HEK293T (cell line): ENCODE measurements around the gene PTGDR2.

ENCODE experiments used
- CTCF ChIA-PET: fragments of 350-600 bp; formaldehyde crosslinking; extraction: SDS; loops from one replicate; lab custom pipeline; 2021; ENCODE audit warnings: antibody characterized with exemption, inconsistent platforms; lab: Yijun Ruan, JAX
- POLR2A ChIA-PET: fragments of 350-600 bp; formaldehyde crosslinking; extraction: SDS; loops from one replicate; lab custom pipeline; 2020; ENCODE audit warnings: antibody characterized with exemption, inconsistent platforms; lab: Yijun Ruan, JAX
- DNase-seq: peaks from one replicate; pipeline ENCODE4 v3.0.0; 2012; ENCODE audit warnings: mixed read lengths; ENCODE audit errors: extremely low spot score
- ARNT ChIP-seq: fragments of 450-650 bp; IDR thresholded peaks from 2 replicates; pipeline ENCODE4 v1.6.1; 2017; ENCODE audit warnings: mild to moderate bottlenecking
- BHLHE40 ChIP-seq: fragments of 450-650 bp; IDR thresholded peaks from 2 replicates; pipeline ENCODE4 v1.6.1; 2016; ENCODE audit warnings: mild to moderate bottlenecking, moderate library complexity, borderline replicate concordance
- CTBP1 ChIP-seq: fragments of 450-650 bp; IDR thresholded peaks from 2 replicates; pipeline ENCODE4 v1.6.1; 2016; ENCODE audit warnings: borderline replicate concordance
- ELF4 ChIP-seq: fragments of 450-650 bp; IDR thresholded peaks from 2 replicates; pipeline ENCODE4 v1.6.1; 2017; ENCODE audit warnings: antibody characterized with exemption
- FOXA1 ChIP-seq: fragments of 450-650 bp; IDR thresholded peaks from 2 replicates; pipeline ENCODE4 v1.6.1; 2016; ENCODE audit warnings: mild to moderate bottlenecking
- FOXK2 ChIP-seq: fragments of 450-650 bp; IDR thresholded peaks from 2 replicates; pipeline ENCODE4 v1.6.1; 2016; ENCODE audit warnings: mild to moderate bottlenecking
- FOXM1 ChIP-seq: fragments of 450-650 bp; IDR thresholded peaks from 2 replicates; pipeline ENCODE4 v1.6.1; 2017; ENCODE audit warnings: mild to moderate bottlenecking, borderline replicate concordance
- HDGF ChIP-seq: fragments of 450-650 bp; IDR thresholded peaks from 2 replicates; pipeline ENCODE4 v1.6.1; 2017; ENCODE audit warnings: antibody characterized with exemption, borderline replicate concordance
- L3MBTL2 ChIP-seq: fragments of 450-650 bp; conservative IDR thresholded peaks from 2 replicates; pipeline ENCODE4 v1.6.1; 2016; ENCODE audit warnings: mild to moderate bottlenecking
- LEF1 ChIP-seq: fragments of 450-650 bp; IDR thresholded peaks from 2 replicates; pipeline ENCODE4 v1.6.1; 2017; ENCODE audit warnings: mild to moderate bottlenecking, borderline replicate concordance
- NFRKB ChIP-seq: fragments of 450-650 bp; IDR thresholded peaks from 2 replicates; pipeline ENCODE4 v1.6.1; 2016; ENCODE audit warnings: mild to moderate bottlenecking, moderate library complexity
- SP1 ChIP-seq: fragments of 450-650 bp; IDR thresholded peaks from 2 replicates; pipeline ENCODE4 v1.6.1; 2017
- SUZ12 ChIP-seq: fragments of 450-650 bp; IDR thresholded peaks from 2 replicates; pipeline ENCODE4 v1.6.1; 2016; ENCODE audit warnings: mild to moderate bottlenecking
- TARDBP ChIP-seq: fragments of 450-650 bp; IDR thresholded peaks from 2 replicates; pipeline ENCODE4 v1.6.1; 2016
- ZNF384 ChIP-seq: fragments of 450-650 bp; IDR thresholded peaks from 2 replicates; pipeline ENCODE4 v1.6.1; 2016
- TF ChIP-seq, protein P1 (sequence below): fragments of 450-650 bp; IDR thresholded peaks from 2 replicates; pipeline ENCODE4 v1.6.1; 2016

The PTGDR2 gene

DNA sequence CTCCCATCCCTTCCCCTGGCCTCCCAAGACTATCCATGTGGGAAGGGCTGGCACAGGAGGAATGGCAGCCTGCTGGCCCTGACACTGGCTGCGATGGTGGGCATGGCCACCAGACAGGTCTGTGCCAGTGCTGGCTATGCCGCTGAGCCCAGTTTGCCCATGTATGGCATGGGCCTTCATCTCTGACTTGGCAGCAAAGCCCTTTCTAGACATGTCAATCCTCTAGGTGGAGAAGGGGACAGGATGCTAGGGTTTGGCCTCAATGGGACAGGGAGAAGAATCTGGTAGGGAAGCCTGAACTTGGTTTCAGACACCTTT, 20.4 kb upstream of the PTGDR2 start:
- CTCF ChIA-PET, result interaction anchor here (1.2 kb wide), 1 partner anchor 23 kb away, joined by 3 read pairs; no protein-coding TSS in a partner anchor

DNA sequence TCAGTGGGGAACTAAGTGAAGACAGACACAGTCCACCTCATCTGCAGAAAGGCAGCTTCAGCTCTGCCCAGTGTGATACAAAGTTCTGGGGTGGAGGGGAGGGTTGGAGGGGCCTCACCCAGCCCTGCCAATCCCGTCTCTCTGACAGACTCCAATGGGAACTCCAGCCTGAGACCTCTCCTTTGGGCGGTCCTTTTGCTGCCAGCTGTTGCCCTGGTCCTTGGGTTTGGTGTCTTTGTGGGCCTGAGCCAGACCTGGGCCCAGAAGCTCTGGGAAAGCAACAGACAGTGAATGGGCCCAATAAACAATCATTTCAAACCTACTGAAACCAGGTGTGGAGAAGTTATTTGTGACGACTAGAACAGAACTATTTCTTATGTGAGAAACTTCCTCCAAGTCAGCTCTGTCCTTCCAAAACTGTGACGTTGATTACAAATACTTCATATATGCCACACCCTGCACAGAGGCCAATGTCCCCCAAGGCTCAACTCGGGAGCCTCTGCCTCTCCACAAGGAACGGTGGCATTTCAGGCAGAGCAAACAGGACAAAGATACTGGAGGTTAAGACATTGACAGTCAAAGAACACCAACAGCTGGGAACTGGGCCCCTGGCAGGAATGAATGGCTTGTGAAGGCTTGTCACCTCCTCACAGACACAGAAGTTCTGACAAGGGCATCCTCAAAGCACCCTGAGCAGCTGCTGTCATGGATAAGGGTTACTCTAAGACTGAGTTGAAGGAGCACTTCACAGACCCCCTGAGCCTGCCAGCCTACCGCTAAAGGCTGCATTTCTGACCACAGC, 19.8 kb upstream of the PTGDR2 start:
- no peak for DNase-seq
- CTCF ChIA-PET, result interaction anchor here (1.2 kb wide), 1 partner anchor 24 kb away, joined by 3 read pairs; no protein-coding TSS in a partner anchor
- TF ChIP-seq NFRKB (no peak), L3MBTL2 (no peak), ZNF384 (no peak), SP1 (no peak), FOXA1 (no peak), CTBP1 (no peak), ELF4 (no peak), TARDBP (no peak), BHLHE40 (no peak)
- TF ChIP-seq, protein P1, sequence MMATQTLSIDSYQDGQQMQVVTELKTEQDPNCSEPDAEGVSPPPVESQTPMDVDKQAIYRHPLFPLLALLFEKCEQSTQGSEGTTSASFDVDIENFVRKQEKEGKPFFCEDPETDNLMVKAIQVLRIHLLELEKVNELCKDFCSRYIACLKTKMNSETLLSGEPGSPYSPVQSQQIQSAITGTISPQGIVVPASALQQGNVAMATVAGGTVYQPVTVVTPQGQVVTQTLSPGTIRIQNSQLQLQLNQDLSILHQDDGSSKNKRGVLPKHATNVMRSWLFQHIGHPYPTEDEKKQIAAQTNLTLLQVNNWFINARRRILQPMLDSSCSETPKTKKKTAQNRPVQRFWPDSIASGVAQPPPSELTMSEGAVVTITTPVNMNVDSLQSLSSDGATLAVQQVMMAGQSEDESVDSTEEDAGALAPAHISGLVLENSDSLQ, result no peak
- POLR2A ChIA-PET, result no interaction called here

More for the DNA sequence above, 20.4 kb upstream of the PTGDR2 start:
- POLR2A ChIA-PET, result no interaction called here
- no peak for TF ChIP-seq FOXA1
- no peak for DNase-seq

DNA sequence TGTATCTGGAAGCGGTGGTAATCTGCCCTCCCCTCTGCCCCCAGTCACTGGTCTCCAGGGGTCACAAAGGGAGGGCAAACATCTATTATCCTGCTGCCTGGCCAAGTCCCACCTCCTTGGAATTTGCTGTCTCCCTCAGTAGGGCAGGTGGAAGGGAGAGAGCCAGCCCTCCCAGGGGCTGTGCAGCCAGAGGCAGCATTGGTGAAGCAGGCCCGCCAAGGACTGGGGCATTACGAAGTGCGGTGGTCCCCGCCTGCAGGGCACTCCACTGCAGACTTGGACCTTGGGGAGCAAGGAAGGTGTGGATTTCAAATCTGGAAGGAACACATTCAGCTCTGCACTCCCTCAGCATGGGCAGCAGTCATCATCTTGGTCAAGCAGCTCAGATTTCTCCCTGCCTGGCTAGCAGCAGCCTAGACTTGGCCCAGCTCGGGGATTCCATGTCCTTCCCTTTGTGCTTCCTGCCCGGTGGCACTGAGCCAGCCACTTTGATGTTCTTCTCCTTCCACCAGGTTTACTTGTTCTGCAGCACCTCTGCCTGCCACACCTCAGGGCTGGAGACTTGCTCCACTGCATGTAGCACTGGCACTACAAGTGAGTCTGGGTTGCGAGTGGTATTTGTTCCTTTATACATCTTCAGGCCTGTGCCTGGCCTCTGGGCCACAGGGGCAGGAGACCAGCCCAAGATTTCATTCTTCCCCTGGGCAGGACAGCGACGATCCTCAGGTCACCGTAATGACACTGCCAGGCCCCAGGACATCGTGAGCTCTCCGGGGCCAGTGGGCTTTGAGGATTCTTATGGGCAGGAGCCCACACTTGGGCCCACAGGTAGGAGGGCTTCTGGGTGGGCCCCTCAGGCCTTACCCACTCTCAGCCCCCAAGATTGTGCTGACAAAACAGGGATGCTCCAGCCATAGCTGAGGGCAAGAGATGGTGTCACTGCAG, 18.9 kb upstream of the PTGDR2 start:
- DNase-seq, result no peak
- POLR2A ChIA-PET, result no interaction called here
- CTCF ChIA-PET, result interaction anchor here (1.1 kb wide), 1 partner anchor 25 kb away, joined by 3 read pairs; no protein-coding TSS in a partner anchor
- TF ChIP-seq SUZ12 (no peak), NFRKB (no peak), TARDBP (no peak), FOXM1 (no peak), ARNT (no peak), BHLHE40 (no peak), HDGF (no peak), FOXA1 (no peak), SP1 (no peak), CTBP1 (no peak)
- TF ChIP-seq, protein P1, result no peak

DNA sequence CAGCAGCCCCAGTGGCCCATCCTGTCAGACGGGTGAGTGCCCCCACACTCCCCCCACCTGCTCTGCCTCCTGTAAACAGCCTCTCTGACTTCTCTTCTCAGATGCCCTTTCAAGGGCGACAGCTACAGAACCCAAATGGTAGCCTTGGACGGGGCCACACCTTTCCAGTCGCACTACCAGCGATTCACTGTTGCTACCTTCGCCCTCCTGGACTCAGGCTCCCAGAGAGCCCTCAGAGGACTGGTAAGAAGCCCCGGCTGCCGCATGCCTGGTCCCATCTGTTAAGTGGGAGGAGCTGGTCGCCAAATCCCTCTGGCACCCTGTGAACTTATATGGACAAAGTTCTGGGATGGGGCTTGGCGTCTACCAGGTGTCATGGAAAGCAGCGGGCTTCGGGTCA, 17.8 kb upstream of the PTGDR2 start:
- DNase-seq, result no peak
- TF ChIP-seq FOXM1 (no peak), TARDBP (no peak), HDGF (no peak)
- POLR2A ChIA-PET, result no interaction called here
- CTCF ChIA-PET, result interaction anchor here (1.1 kb wide), 1 partner anchor 26 kb away, joined by 3 read pairs; no protein-coding TSS in a partner anchor

DNA sequence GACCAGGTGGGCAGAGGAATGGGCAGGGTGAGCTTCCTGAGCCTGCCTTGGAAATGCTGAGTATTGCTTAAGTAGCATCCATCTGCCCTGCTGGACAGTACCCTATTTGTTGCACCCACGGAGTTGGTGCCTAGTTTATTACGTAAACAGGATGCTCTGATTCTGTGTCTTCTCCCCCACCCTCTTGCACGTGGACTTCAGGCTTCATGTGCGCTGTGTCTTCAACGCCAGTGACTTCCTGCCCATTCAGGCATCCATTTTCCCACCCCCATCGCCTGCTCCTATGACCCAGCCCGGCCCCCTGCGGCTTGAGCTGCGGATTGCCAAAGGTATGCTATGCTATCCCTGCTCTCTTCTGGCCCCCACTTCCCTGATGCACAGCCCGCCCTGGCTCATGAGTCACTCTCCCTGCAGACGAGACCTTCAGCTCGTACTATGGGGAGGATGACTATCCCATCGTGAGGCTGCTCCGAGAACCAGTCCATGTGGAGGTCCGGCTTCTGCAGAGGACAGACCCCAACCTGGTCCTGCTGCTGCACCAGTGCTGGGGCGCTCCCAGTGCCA, 17.3 kb upstream of the PTGDR2 start:
- ChIA-PET POLR2A (no interaction called here), CTCF (interaction anchor here (1.1 kb wide), 1 partner anchor 26 kb away, joined by 3 read pairs; no protein-coding TSS in a partner anchor)
- no peak for DNase-seq
- no peak for TF ChIP-seq ARNT
- TF ChIP-seq, protein P1, result no peak
- TF ChIP-seq SUZ12, result no peak
- TF ChIP-seq LEF1, result no peak
- TF ChIP-seq FOXA1, result no peak
- TF ChIP-seq CTBP1, result no peak
- no peak for TF ChIP-seq BHLHE40
- no peak for TF ChIP-seq ELF4
- TF ChIP-seq L3MBTL2, result no peak
- no peak for TF ChIP-seq HDGF
- no peak for TF ChIP-seq ZNF384
- no peak for TF ChIP-seq SP1
- TF ChIP-seq FOXK2, result no peak
- TF ChIP-seq FOXM1, result no peak
- TF ChIP-seq TARDBP, result no peak
- no peak for TF ChIP-seq NFRKB
